Activated T-helper 9 cell treated with anti-CD3 and anti-CD28 coated beads, Interleukin-2, amount 50 U/mL, for 16 hours (primary cell): ENCODE measurements around the gene NPC2.
"Not testable (repeated sequence)": the region's sequence is repeated elsewhere in the genome, so short reads cannot be mapped to it uniquely, and the experiment has no call there.

Source experiments
- DNase-seq: peaks from one replicate; pipeline ENCODE4 v3.0.0-alpha.2; 2020; ENCODE audit warnings: low read depth

NPC2 gene

GRCh38 chr14:74469548-74470518 lies 23.3 kb downstream of the NPC2 start:
- DNase-seq: no peak

GRCh38 chr14:74468513-74468912 lies 24.6 kb downstream of the NPC2 start:
- DNase-seq: no peak

GRCh38 chr14:74465335-74465734 lies 27.8 kb downstream of the NPC2 start:
- DNase-seq: no peak

- DNase-seq: no peak
Observed at GRCh38 chr14:74464785-74465184, 28.3 kb downstream of the NPC2 start.

GRCh38 chr14:74463697-74464096 lies 29.4 kb downstream of the NPC2 start:
- no peak for DNase-seq

GRCh38 chr14:74462993-74463392 lies 30.1 kb downstream of the NPC2 start:
- DNase-seq: no peak

GRCh38 chr14:74459976-74460375 lies 33.1 kb downstream of the NPC2 start:
- no peak for DNase-seq

- DNase-seq: no peak
Observed at GRCh38 chr14:74459289-74459946, 33.7 kb downstream of the NPC2 start.

- no peak for DNase-seq
Observed at GRCh38 chr14:74457565-74457895, 35.6 kb downstream of the NPC2 start.

GRCh38 chr14:74456684-74457564 lies 36.2 kb downstream of the NPC2 start:
- no peak for DNase-seq

GRCh38 chr14:74454397-74454796 lies 38.7 kb downstream of the NPC2 start:
- not testable (repeated sequence) for DNase-seq

GRCh38 chr14:74444866-74445265 lies 48.2 kb downstream of the NPC2 start:
- no peak for DNase-seq

GRCh38 chr14:74442757-74443156 lies 50.3 kb downstream of the NPC2 start:
- DNase-seq: no peak

GRCh38 chr14:74441113-74441512 lies 52.0 kb downstream of the NPC2 start:
- no peak for DNase-seq

GRCh38 chr14:74438351-74438915 lies 54.7 kb downstream of the NPC2 start:
- DNase-seq: no peak

GRCh38 chr14:74437496-74438053 lies 55.5 kb downstream of the NPC2 start:
- no peak for DNase-seq

GRCh38 chr14:74434294-74434693 lies 58.8 kb downstream of the NPC2 start:
- DNase-seq: no peak

GRCh38 chr14:74429991-74430390 lies 63.1 kb downstream of the NPC2 start:
- DNase-seq: no peak
